ENCODE measurements around the gene PLEKHJ1. TPM values are rescaled to one million over a fixed set of nuclear protein-coding genes. Genes with fewer than 3 reads are reported as not detected.
A peak's percentile ranks its signal among the peaks of the same experiment; 100 is the strongest.

PLEKHJ1 gene
- total and polyA plus RNA-seq, 2 of the 8 experiments (the other 6 are each of a cell fraction or from before 2014, with no cell fraction given): 135 to 187 TPM

- no peak overlapping the region for H2BK20ac ChIP-seq (ENCODE audit: low read length)
- H3K4ac ChIP-seq (replicated peaks; ENCODE audit: insufficient read length, low read depth, low read length): no peak overlapping the region
- H3K4me2 ChIP-seq (ENCODE audit: insufficient read depth in 1 of 2, low read depth in 2 of 2, low read length in 2 of 2): no peak overlapping the region
- WGBS, 2 experiments (ENCODE audit: extremely low coverage in 1 of 2, insufficient coverage in 1 of 2, insufficient read length in 1 of 2, insufficient replicate concordance in 2 of 2, low coverage in 1 of 2, low lambda C conversion rate in 2 of 2, missing lambda C conversion rate in 1 of 2): 87% methylated on average over 25 of the region's 25 CpGs; no CpG with 5 or more reads in 1 of the 2 experiments
- no peak overlapping the region for H2BK12ac ChIP-seq (ENCODE audit: low read depth, low read length)
- peaks cover 14 to 30% of the 10 kb centered on the region in 2 experiments for H3K79me2 ChIP-seq (ENCODE audit: control insufficient read depth in 1 of 2, insufficient read depth in 2 of 2, low read length in 2 of 2)
- no peak overlapping the region for H2AFZ ChIP-seq (ENCODE audit: low read length)
- H3K18ac ChIP-seq (ENCODE audit: extremely low read depth, low read length): no peak overlapping the region
- no peaks in the 10 kb centered on the region for H3K27me3 ChIP-seq (replicated peaks in 1 of 4; ENCODE audit: control insufficient read depth in 3 of 4, extremely low read depth in 1 of 4, insufficient read depth in 3 of 4, low read length in 3 of 4)
- POLR2A ChIA-PET (ENCODE audit: partially characterized antibody): interaction anchor here (1.2 to 10.3 kb wide), 6 partner anchors 8 to 70 kb away, joined by 3 to 206 read pairs (median 4); partner anchors contain the start of genes AMH and JSRP1
- H3K27ac ChIP-seq (ENCODE audit: low read depth, low read length): no peak overlapping the region
- H4K5ac ChIP-seq (ENCODE audit: insufficient read length, low read depth, low read length): no peak overlapping the region
- no peak overlapping the region for H3K4me3 ChIP-seq (ENCODE audit: extremely low read depth in 1 of 4, insufficient read depth in 2 of 4, low read depth in 3 of 4, low read length in 4 of 4)
- H2BK15ac ChIP-seq (ENCODE audit: low read length): no peak overlapping the region
- peaks cover 11% of the 10 kb centered on the region for H3K79me1 ChIP-seq (ENCODE audit: low read depth, low read length)
- H3K4me1 ChIP-seq (replicated peaks in 1 of 4; ENCODE audit: control insufficient read depth in 3 of 4, insufficient read depth in 4 of 4, low read length in 3 of 4): no peaks in the 10 kb centered on the region; a peak in 1 of 7 replicates
- H4K8ac ChIP-seq (ENCODE audit: extremely low read depth, insufficient read depth, low read length): no peak overlapping the region
- no peak overlapping the region for H3K14ac ChIP-seq (ENCODE audit: insufficient read length)
- CTCF ChIA-PET (ENCODE audit: partially characterized antibody): interaction anchor here (0.7 to 2.6 kb wide), 4 partner anchors 10 to 70 kb away, joined by 3 to 11 read pairs (median 4); partner anchors contain the start of genes JSRP1 and PLEKHJ1
- no peak overlapping the region for H2BK5ac ChIP-seq (ENCODE audit: low read depth, low read length)
- no peak overlapping the region for H3K23ac ChIP-seq (ENCODE audit: insufficient read length)
- H4K20me1 ChIP-seq (replicated peaks in 1 of 2; ENCODE audit: control insufficient read depth in 1 of 2, insufficient read depth in 2 of 2, low read length in 2 of 2): peaks cover 32 to 50% of the 10 kb centered on the region in 2 experiments
- no peaks in the 10 kb centered on the region for H3K9me3 ChIP-seq (ENCODE audit: insufficient read depth in 2 of 2, low read depth in 1 of 2, low read length in 1 of 2)
- H2AK5ac ChIP-seq (ENCODE audit: low read depth, low read length): no peak overlapping the region
- no peak for FAIRE-seq
- H3K36me3 ChIP-seq (ENCODE audit: control insufficient read depth in 2 of 4, insufficient read depth in 4 of 4, low read length in 3 of 4): peaks cover 28 to 49% (median 45%) of the 10 kb centered on the region in 4 experiments
- H2BK120ac ChIP-seq (replicated peaks; ENCODE audit: low read depth, low read length): no peak overlapping the region
- no peak overlapping the region for H3K9ac ChIP-seq (replicated peaks in 1 of 4; ENCODE audit: extremely low read depth in 1 of 4, low read depth in 3 of 4, low read length in 3 of 4)
- no peak overlapping the region for H4K91ac ChIP-seq (replicated peaks; ENCODE audit: insufficient read length, low read length)
- DNase-seq (ENCODE audit: low read depth in 1 of 2, low spot score in 2 of 2): no peak
- TF ChIP-seq HDAC6 (IDR thresholded peaks at IDR 0.05; ENCODE audit: low read depth, low read length) (no peak), KDM4A (IDR thresholded peaks at IDR 0.05; ENCODE audit: low read depth, low read length, severe bottlenecking) (no peak), POLR2AphosphoS5 (IDR thresholded peaks at IDR 0.05; ENCODE audit: low read depth, low read length) (peak; percentile 25; the same call in 1 of the 2 replicates)
- H3K56ac ChIP-seq (replicated peaks; ENCODE audit: insufficient read length, low read depth, low read length): no peak overlapping the region
- no peaks in the 10 kb centered on the region for H3K23me2 ChIP-seq (ENCODE audit: low read depth, low read length)
These were observed 10.0 kb upstream of the PLEKHJ1 start for GRCh38 chr19:2246014-2246620.
